Measurements from ENCODE around the gene SH3BP2. TPM values are rescaled to one million over a fixed set of nuclear protein-coding genes. Genes with fewer than 3 reads are reported as not detected.

SH3BP2 gene
- total and polyA plus RNA-seq, 10 donors: 42.0 to 295 (median 237) TPM

- H3K4me1 ChIP-seq: peaks cover 42 to 98% (median 77%) of the 10 kb centered on the region in 6 donors
- DNase-seq: peak; percentile 84
- H3K9me3 ChIP-seq: no peaks in the 10 kb centered on the region
- peak overlapping the region in 5 of 8 donors; percentile 70 to 93 (median 86) for H3K27ac ChIP-seq
- intact Hi-C loops (cut with DNase I; ENCODE audit: low total_unique reads): no loop called here
- no peaks in the 10 kb centered on the region for H3K27me3 ChIP-seq (replicated peaks in 1 of 7)
- WGBS, 5 donors: 63 to 85% (median 82%) methylated on average over 8 to 20 of the region's 20 CpGs
- no peak overlapping the region for H3K4me3 ChIP-seq
- H3K36me3 ChIP-seq: peaks cover 0 to 98% (median 85%) of the 10 kb centered on the region in 6 donors
- TF ChIP-seq POLR2A (IDR thresholded peaks at IDR 0.05) (no peak), CTCF (IDR thresholded peaks at IDR 0.05 in 8 of 11, conservative IDR thresholded peaks at IDR 0.05 in 3 of 11) (no peak), POLR2AphosphoS5 (IDR thresholded peaks at IDR 0.05) (peak in 2 of 3 donors; percentile 16 to 41)
Observed at GRCh38 chr4:2832309-2832980, 39.6 kb downstream of the SH3BP2 start.

- peaks cover 49 to 98% (median 84%) of the 10 kb centered on the region in 6 donors for H3K4me1 ChIP-seq
- intact Hi-C loops (cut with DNase I; ENCODE audit: low total_unique reads): no loop called here
- DNase-seq: no peak
- no peaks in the 10 kb centered on the region for H3K27me3 ChIP-seq (replicated peaks in 1 of 7)
- TF ChIP-seq CTCF (IDR thresholded peaks at IDR 0.05 in 8 of 11, conservative IDR thresholded peaks at IDR 0.05 in 3 of 11) (no peak), POLR2A (IDR thresholded peaks at IDR 0.05) (no peak), POLR2AphosphoS5 (IDR thresholded peaks at IDR 0.05) (no peak)
- no peaks in the 10 kb centered on the region for H3K9me3 ChIP-seq
- no peak overlapping the region for H3K4me3 ChIP-seq
- peak overlapping the region in 6 of 8 donors; percentile 81 to 93 (median 85) for H3K27ac ChIP-seq
- peaks cover 0 to 91% (median 78%) of the 10 kb centered on the region in 6 donors for H3K36me3 ChIP-seq
- 73 to 91% (median 86%) methylated on average over 17 to 19 of the region's 19 CpGs for WGBS, 5 donors
Observed at GRCh38 chr4:2832981-2833670, 40.2 kb downstream of the SH3BP2 start.

GRCh38 chr4:2833671-2834000 lies 40.8 kb downstream of the SH3BP2 start:
- intact Hi-C loops (cut with DNase I; ENCODE audit: low total_unique reads): no loop called here
- H3K9me3 ChIP-seq: no peaks in the 10 kb centered on the region
- peaks cover 0 to 86% (median 73%) of the 10 kb centered on the region in 6 donors for H3K36me3 ChIP-seq
- H3K27ac ChIP-seq: peak overlapping the region in 6 of 8 donors; percentile 81 to 93 (median 85)
- no peak overlapping the region for H3K4me3 ChIP-seq
- H3K4me1 ChIP-seq: peaks cover 54 to 98% (median 86%) of the 10 kb centered on the region in 6 donors
- no peak for TF ChIP-seq POLR2A (IDR thresholded peaks at IDR 0.05)
- TF ChIP-seq CTCF (IDR thresholded peaks at IDR 0.05 in 8 of 11, conservative IDR thresholded peaks at IDR 0.05 in 3 of 11): no peak
- peak; percentile 6 to 74 (median 38) for TF ChIP-seq POLR2AphosphoS5 (IDR thresholded peaks at IDR 0.05)
- DNase-seq: no peak
- WGBS, 5 donors: 80 to 87% (median 84%) methylated on average over 5 to 7 of the region's 7 CpGs
- H3K27me3 ChIP-seq (replicated peaks in 1 of 7): no peaks in the 10 kb centered on the region
